GM08714 (cell line): ENCODE results near the gene MEF2D.

Experiments
- H3K4me3 ChIP-seq: fragments of 200-500 bp; sonication (Bioruptor generic); 2 replicates; pipeline ENCODE4 v1.5.1; 2014; ENCODE audit warnings: mild to moderate bottlenecking, low read length, inconsistent platforms
- ZNF274 ChIP-seq: IDR thresholded peaks from 2 replicates; pipeline ENCODE4 v1.6.1; 2012; ENCODE audit warnings: mild to moderate bottlenecking, low read depth, low read length

MEF2D gene

DNA sequence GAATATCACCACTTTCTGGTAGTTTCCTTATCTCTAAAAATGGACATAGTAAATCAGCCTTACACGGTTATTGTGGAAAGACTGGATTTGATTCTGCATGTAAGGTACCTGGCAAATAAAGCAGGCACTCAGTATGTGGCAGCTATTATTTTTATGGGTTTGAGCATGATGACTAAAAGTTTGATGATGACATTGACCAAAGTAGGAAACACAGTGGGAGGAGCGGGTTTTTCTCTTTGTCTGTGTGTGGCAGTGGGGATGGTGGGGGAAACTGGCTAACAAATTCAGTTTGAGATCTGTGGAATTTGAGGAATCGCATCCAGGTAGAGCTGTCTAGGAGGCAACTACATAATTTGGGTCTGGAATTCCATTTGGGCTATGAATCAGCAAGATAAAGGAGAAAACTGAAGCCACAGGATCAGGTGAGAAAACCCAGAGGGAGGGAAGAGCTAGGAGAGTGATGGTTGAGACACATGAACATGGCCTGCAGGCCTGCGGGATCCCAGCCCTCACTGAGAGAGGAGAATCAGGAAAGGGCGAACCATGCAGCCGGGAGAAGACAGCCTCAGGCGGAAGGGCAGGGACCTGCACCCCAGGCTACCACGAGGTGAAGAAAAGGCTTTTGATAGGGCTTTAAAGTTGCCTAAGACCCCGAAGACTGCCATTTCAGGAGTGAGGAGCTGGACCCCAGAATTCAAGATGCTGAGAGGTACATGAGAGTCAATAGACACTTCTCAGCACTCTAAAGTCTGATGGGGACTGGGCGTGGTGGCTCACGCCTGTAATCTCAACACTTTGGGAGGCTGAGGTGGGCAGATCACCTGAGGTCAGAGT, 52.2 kb downstream of the MEF2D start:
- TF ChIP-seq ZNF274, result no peak
- H3K4me3 ChIP-seq, result no peak overlapping the region

DNA sequence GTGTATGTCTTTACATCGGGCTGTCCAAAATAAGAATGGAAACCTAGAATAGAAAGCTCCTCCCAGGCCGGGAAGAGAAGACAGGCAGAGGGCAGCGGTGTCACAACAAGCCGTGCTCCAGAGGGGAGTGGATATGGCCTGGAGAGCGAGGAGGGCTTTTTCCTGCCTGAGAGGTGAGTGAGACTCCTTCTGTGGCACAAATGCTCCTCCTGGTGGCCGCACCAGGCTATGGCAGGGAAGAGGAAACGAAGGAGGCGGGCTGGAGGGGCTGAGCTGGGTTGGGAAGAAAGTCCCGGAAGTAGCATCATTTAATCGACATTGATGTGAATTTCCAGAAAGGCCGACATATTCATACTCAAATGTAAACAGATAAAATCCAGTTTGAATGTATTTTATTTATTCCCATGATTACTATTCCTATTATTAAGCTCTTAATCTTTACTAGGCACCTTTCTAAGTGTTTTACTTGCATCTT, 54.7 kb downstream of the MEF2D start:
- no peak overlapping the region for H3K4me3 ChIP-seq
- TF ChIP-seq ZNF274, result no peak

DNA sequence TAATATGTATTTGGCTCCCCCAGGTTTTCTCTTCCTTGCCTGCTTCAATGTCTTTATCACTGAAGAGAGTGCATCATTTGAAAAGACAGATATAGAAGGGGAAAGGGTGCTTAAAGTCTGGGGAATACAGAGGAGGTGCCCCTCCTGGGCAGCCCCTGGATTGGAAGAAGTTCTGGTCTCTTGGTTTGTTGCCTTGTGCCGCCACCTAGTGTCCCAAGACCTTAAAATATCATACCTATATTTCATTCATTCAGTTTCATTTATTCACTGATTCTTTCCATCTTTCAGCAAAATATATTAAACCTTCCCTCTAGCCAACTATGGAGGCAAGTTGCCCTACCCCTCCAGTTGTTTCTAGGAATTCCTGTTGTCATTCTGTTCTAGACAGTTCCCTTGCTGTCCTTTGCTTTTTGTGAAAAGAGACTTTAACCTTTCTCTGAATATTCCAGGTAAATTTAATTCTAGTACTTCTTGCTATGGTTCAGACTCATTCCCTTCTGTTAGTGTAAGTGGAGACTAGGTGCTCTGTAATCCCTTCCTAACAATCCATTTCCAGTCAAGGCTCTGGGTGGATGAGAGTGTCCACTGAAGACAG, 56.1 kb downstream of the MEF2D start:
- no peak for TF ChIP-seq ZNF274

DNA sequence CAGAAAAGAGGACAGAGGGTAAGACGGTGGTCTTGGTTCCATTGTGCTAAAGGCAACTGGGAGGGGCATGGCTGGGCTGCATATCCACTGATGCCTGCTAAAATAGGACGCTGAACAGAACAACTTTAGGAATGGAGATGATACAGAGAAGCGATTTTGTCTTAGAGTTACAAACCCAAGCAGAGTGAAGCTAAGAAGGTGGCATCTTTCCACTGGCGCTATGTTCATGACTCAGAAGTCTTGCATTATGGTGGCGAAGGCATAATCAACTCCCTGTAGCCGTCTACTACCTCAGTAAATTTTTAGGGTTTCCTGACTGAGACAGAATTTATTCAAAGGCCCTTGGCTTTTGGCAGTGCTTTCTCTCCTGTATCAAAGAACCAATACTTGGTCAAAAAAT, 57.3 kb downstream of the MEF2D start:
- H3K4me3 ChIP-seq, result no peak overlapping the region
- no peak for TF ChIP-seq ZNF274

More for the DNA sequence above, 56.1 kb downstream of the MEF2D start:
- H3K4me3 ChIP-seq, result no peak overlapping the region

DNA sequence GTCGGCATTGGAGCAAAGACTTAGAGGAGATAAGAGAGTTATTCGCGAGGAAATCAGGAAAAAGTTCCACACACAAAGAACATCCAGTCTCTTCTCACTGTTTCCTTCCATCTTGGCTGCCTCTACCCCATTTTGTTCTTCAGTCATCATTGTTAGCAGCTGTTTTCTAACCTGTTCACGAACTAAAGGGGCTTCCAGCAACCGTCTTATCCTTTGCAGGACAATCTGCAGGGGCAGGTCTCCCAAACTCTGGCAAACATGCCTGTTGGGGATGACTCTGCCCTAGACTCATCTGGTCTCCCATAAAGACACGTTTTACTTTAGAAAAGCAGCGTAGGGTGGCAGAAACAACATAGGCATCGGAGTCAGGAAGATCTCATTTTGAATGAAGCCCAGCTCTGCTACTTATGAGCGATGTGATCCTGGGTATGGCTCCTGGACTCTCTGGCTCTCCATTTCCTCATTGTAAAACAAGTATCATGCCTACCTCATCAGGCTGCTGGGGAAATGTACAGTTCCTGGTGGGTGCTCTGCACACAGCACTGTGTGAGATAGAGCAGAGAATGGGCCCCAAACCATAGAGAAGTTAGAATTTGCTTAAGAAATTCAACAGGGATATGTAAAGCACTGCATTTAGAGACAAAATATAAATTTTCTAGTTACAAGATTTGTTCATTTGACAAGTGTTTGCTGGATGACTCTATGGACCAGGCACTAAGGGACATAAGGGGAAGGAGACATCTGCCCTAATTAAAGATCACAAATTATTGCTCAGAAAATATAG, 59.7 kb downstream of the MEF2D start:
- H3K4me3 ChIP-seq, result no peak overlapping the region
- no peak for TF ChIP-seq ZNF274

GRCh38 chr1:156439777-156440183, 60.8 kb downstream of the MEF2D start:
- no peak for TF ChIP-seq ZNF274
- H3K4me3 ChIP-seq, result no peak overlapping the region

DNA sequence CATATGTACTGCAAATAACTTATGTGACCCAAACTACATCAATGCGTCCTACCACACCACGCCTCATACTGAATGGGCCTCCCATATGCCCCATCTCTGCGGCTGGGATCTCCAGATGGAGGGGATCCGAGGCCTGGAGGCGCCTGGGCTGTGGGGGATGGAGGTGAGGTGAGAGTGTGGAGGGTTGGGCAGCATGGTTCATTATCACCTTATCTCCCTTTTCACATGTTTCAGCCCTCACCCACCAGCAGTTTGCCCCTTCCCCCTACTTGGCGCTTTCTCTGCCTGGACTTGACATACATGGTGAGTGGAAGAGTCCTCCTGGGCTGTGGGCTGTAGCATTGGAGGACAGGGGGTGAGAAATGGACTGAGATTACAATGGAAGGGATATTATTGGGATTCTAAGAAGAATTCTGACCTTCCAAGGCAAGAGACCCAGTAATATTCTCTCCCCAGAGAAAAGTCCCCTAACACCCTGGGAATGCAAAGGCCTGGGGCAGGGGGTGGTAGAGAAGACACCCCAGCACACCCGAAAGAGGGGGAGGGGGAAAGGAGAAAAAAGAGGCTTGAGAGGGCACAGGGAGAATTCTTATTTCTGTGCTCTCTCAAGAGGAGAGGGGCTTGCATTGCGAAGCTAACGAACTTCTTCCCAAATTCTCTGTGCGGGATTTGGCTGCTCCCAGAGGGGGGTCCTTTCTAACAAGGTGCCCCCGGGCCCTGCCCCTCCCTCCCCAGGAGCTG, 61.4 kb downstream of the MEF2D start:
- no peak overlapping the region for H3K4me3 ChIP-seq
- TF ChIP-seq ZNF274, result no peak

GRCh38 chr1:156438278-156438987, 62.1 kb downstream of the MEF2D start:
- no peak overlapping the region for H3K4me3 ChIP-seq
- no peak for TF ChIP-seq ZNF274

DNA sequence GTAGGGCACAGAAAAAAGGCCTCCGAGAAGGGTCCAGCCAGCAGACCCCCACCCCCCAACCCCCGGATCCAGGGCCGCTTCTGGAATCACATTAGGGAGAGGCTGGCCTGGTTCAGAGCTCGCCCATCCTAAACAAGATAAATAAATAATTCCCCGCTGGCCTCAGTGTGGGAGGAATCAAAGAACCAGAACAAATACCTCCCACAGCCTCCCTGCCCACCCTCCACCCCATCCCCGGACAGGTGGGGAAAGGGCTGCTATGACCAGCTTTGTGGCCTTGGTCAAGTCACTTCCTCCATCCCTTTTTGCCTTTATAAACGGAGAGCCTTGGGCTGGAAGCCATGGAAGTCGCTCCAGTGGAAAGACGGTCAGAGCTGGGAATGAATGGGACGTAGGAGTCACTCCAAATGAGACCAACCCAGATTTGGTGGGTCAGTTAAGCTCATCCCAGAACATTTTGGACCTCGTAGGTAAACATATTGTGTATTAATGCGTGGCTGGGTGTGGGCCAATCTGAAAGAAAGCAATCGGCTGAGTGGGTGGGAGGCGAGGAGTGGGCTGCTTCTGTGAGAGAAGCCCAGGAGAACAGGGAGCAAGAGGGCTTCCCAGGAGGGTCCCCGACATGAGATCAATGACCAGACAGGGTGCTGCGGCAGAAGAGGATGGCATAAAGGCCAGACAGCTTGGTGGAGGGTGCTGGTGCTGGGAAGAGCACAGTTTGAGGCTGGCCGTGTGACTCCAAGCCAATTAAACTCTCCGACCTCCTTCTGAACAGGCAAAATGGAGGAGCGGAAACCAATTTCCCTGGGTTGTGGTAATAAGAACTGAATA, 63.3 kb downstream of the MEF2D start:
- no peak for TF ChIP-seq ZNF274
- no peak overlapping the region for H3K4me3 ChIP-seq

DNA sequence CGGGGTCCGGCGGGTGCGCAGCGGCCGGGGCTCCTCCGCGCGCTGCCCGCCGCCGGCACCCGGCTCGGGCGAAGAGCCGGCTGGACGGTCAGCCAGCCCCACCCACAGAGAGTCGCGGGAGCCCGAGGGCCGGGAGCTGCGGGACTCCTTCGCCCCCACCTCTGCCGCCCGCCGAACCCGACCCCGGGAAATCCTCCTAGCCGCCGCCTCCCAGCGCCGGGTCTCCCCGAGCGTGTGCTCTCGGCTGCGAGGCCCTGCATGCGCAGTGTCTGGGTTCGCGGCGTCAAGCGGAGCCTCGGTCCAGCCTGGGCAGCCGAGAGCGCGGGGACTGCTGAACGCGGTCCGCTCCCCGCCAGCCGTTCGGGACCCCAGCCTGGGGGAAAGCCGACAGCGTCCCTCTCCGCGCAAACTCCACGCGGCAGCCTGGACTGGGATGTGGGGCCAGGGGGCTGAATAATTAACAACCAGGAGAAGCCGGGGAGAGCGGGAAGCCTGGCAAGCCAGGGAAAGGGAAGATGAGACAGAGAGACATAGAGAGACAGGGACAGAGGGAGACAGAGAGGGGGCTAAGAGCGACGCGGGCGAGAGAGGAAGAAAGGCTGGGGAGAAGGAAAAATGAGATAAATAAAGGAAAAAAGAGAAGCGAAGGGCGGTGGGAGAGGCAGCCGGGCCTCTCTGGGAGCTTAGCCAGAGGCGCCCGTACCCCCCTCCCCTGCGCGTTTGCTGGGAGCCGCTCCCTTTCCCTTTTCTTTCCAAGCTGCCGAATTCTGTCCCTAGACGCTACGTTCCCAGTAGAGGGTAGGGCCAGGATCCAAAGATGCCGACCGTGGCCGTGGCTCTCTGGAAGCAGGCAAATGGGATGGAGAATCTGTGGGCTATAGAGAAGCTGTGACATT, 64.2 kb downstream of the MEF2D start:
- peak overlapping the region; percentile 14; the same call in 1 of the 2 replicates for H3K4me3 ChIP-seq
- TF ChIP-seq ZNF274, result no peak

DNA sequence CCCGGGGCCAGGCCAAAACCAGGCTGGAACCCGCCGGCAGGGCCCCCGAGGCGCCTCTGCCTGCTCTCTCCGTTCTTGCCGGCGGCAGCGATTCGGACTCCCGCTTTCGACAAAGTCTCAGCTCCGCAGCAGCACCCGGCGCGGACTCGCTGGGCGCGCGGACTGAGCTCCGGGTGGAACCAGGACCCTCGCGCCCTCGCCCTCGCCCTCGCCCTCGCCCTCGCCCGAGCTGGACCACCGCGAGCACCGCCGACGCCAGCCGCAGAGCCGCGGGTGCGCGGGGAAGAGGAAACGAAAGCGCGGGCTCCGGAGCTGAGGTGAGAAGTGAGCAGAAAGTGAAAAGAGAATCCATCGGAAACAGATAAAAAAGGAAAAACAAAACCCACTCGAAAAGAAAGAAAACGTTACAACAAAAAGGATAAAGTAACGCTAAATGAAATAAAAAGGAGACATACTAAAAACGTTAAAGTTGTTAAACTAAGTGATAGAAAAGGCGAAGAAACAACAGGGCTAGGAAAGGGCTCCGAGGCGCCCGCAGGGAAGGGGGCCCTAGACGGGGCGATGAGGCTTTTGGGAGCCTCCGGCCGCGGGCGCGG, 64.9 kb downstream of the MEF2D start:
- H3K4me3 ChIP-seq, result peak overlapping the region; percentile 14; the same call in 1 of the 2 replicates
- TF ChIP-seq ZNF274, result no peak
